CD4-positive, alpha-beta T cell (primary cell): ENCODE data around the gene RASAL2. TPM values are rescaled to one million over a fixed set of nuclear protein-coding genes. Genes with fewer than 3 reads are reported as not detected.

Source experiments
- ATAC-seq: fragments of 200-7000 bp; cut with Tn5 transposase; one replicate; pipeline ENCODE4 v1.10.0; 2022; ENCODE audit warnings: mild to moderate bottlenecking; ENCODE audit not compliant: poor library complexity
- CTCF ChIA-PET: fragments of 350-600 bp; sonication (Branson Sonifier 250); formaldehyde crosslinking; loops from one replicate; lab custom pipeline; 2021; ENCODE audit warnings: antibody characterized with exemption, inconsistent platforms; lab: Charles Lee
- POLR2A ChIA-PET: fragments of 350-600 bp; sonication (Branson Sonifier 250); formaldehyde crosslinking; loops from one replicate; lab custom pipeline; 2021; ENCODE audit warnings: antibody characterized with exemption, inconsistent platforms; lab: Charles Lee
- DNase-seq, 14 experiments: peaks; one replicate each; pipeline ENCODE4 v3.0.0-alpha.2; 2013 to 2020; ENCODE audit warnings: mixed read lengths in 2 of 14
- H3K27ac ChIP-seq, 2 donors: one replicate each; pipeline versions ENCODE4 v1.5.1 to v1.7.0; 2013; ENCODE audit warnings: low read length in 2 of 2, low read depth in 1 of 2, mild to moderate bottlenecking in 1 of 2
- H3K27me3 ChIP-seq, 2 experiments: 1 replicate in 1 of 2; 2 replicates in 1 of 2; pipeline versions ENCODE4 v1.6.1 to v1.7.0; 2013; ENCODE audit warnings: low read length in 2 of 2, control low read depth in 1 of 2, mild to moderate bottlenecking in 1 of 2, moderate library complexity in 1 of 2; ENCODE audit not compliant: insufficient read depth in 2 of 2, control insufficient read depth in 1 of 2
- H3K36me3 ChIP-seq: one replicate; pipeline ENCODE4 v1.6.1; 2013; ENCODE audit warnings: low read length, control low read depth; ENCODE audit not compliant: insufficient read depth
- H3K4me1 ChIP-seq: one replicate; pipeline ENCODE4 v1.6.1; 2013; ENCODE audit warnings: low read length, control low read depth; ENCODE audit not compliant: insufficient read depth
- H3K4me3 ChIP-seq: one replicate; pipeline ENCODE4 v1.5.1; 2013; ENCODE audit warnings: mild to moderate bottlenecking, low read length, moderate library complexity
- H3K9me3 ChIP-seq, 2 experiments: 1 replicate in 1 of 2; 2 replicates in 1 of 2; pipeline versions ENCODE4 v1.6.1 to v1.7.0; 2013; ENCODE audit warnings: low read length in 2 of 2, mild to moderate bottlenecking in 2 of 2, control low read depth in 1 of 2, moderate library complexity in 1 of 2; ENCODE audit not compliant: control insufficient read depth in 1 of 2, insufficient read depth in 1 of 2
- H3K27ac Mint-ChIP-seq: one replicate; pipeline ENCODE4 v1.8.0; 2020; ENCODE audit warnings: mixed read lengths
- H3K27me3 Mint-ChIP-seq: one replicate; pipeline ENCODE4 v1.8.0; 2021; ENCODE audit warnings: mixed read lengths
- H3K36me3 Mint-ChIP-seq: one replicate; pipeline ENCODE4 v1.8.0; 2021; ENCODE audit warnings: low read depth, mixed read lengths
- H3K4me1 Mint-ChIP-seq: one replicate; pipeline ENCODE4 v1.8.0; 2021; ENCODE audit warnings: low read depth, mixed read lengths
- H3K4me3 Mint-ChIP-seq: one replicate; pipeline ENCODE4 v1.8.0; 2020; ENCODE audit warnings: mild to moderate bottlenecking, mixed read lengths
- H3K9me3 Mint-ChIP-seq: one replicate; pipeline ENCODE4 v1.8.0; 2020; ENCODE audit warnings: mixed read lengths
- CTCF ChIP-seq: fragments of 200-600 bp; IDR thresholded peaks from one replicate; pipeline ENCODE4 v1.8.0; 2022; ENCODE audit warnings: antibody characterized with exemption, mild to moderate bottlenecking
- intact Hi-C, 2 experiments: fragments of 100-400 bp; cut with DNase I in 1 of 2; cut with micrococcal nuclease in 1 of 2; formaldehyde crosslinking; loops; one replicate each; pipeline versions ENCODE4 v1.15.1 to v1.9.0; 2023 to 2025; cut with DNase I, micrococcal nuclease
- total RNA-seq, 174 experiments: library from RNA in 2 of 174; stranded (reverse) in 2 of 174; gene quantifications; one replicate each; pipeline ENCODE4 v1.2.3 and lab custom pipeline; 2021 to 2026

Gene RASAL2
- total RNA-seq, 2 experiments from 2014 or later: 0.03 TPM; not detected in 1

GRCh38 chr1:178223289-178223688, 129.4 kb downstream of the RASAL2 start:
- H3K9me3 Mint-ChIP-seq: peaks cover 3% of the 10 kb centered on the region
- intact Hi-C loops: no loop called here
- no peak overlapping the region for H3K27ac ChIP-seq
- ATAC-seq (no peak), DNase-seq (no peak)
- H3K4me3 Mint-ChIP-seq: no peak overlapping the region
- H3K27me3 Mint-ChIP-seq: no peaks in the 10 kb centered on the region
- no peak overlapping the region for H3K4me3 ChIP-seq
- H3K9me3 ChIP-seq: no peaks in the 10 kb centered on the region
- ChIA-PET CTCF (no interaction called here), POLR2A (no interaction called here)
- H3K4me1 Mint-ChIP-seq: no peaks in the 10 kb centered on the region
- no peaks in the 10 kb centered on the region for H3K4me1 ChIP-seq
- H3K36me3 ChIP-seq: no peaks in the 10 kb centered on the region
- H3K36me3 Mint-ChIP-seq: no peaks in the 10 kb centered on the region
- TF ChIP-seq CTCF: no peak
- H3K27me3 ChIP-seq: no peaks in the 10 kb centered on the region
- H3K27ac Mint-ChIP-seq: no peak overlapping the region

GRCh38 chr1:178224358-178224757, 130.5 kb downstream of the RASAL2 start:
- Mint-ChIP-seq H3K27me3 (no peaks in the 10 kb centered on the region), H3K27ac (no peak overlapping the region), H3K4me3 (no peak overlapping the region), H3K36me3 (no peaks in the 10 kb centered on the region), H3K4me1 (no peaks in the 10 kb centered on the region), H3K9me3 (peaks cover 3% of the 10 kb centered on the region)
- no peak for TF ChIP-seq CTCF
- POLR2A ChIA-PET: no interaction called here
- no peak overlapping the region for H3K4me3 ChIP-seq
- ATAC-seq (no peak), DNase-seq (no peak)
- H3K4me1 ChIP-seq: no peaks in the 10 kb centered on the region
- H3K36me3 ChIP-seq: no peaks in the 10 kb centered on the region
- CTCF ChIA-PET: no interaction called here
- no peaks in the 10 kb centered on the region for H3K27me3 ChIP-seq
- intact Hi-C loops: no loop called here
- no peaks in the 10 kb centered on the region for H3K9me3 ChIP-seq
- no peak overlapping the region for H3K27ac ChIP-seq

- H3K27ac ChIP-seq: no peak overlapping the region
- Mint-ChIP-seq H3K4me3 (no peak overlapping the region), H3K4me1 (no peaks in the 10 kb centered on the region), H3K36me3 (no peaks in the 10 kb centered on the region), H3K9me3 (no peaks in the 10 kb centered on the region), H3K27me3 (no peaks in the 10 kb centered on the region), H3K27ac (no peak overlapping the region)
- DNase-seq (no peak), ATAC-seq (no peak)
- CTCF ChIA-PET: no interaction called here
- H3K36me3 ChIP-seq: no peaks in the 10 kb centered on the region
- no peak for TF ChIP-seq CTCF
- H3K4me3 ChIP-seq: no peak overlapping the region
- no peaks in the 10 kb centered on the region for H3K27me3 ChIP-seq
- no peaks in the 10 kb centered on the region for H3K4me1 ChIP-seq
- no peaks in the 10 kb centered on the region for H3K9me3 ChIP-seq
- POLR2A ChIA-PET: no interaction called here
- intact Hi-C loops: no loop called here
Measured at GRCh38 chr1:178230881-178231409, 137.0 kb downstream of the RASAL2 start.
